ENCODE data around the gene TEAD1.

Gene TEAD1

GRCh38 chr11:12964650-12965049 lies 290.4 kb downstream of the TEAD1 start:
- DNase-seq: no peak

GRCh38 chr11:12966002-12966401 lies 291.8 kb downstream of the TEAD1 start:
- no peak for DNase-seq

- no peak for DNase-seq
Observed at GRCh38 chr11:12968101-12968500, 293.9 kb downstream of the TEAD1 start.

- DNase-seq: no peak
Observed at GRCh38 chr11:12968826-12969225, 294.6 kb downstream of the TEAD1 start.

GRCh38 chr11:12971955-12972354 lies 297.7 kb downstream of the TEAD1 start:
- no peak for DNase-seq

- no peak for DNase-seq
Observed at GRCh38 chr11:12973528-12974181, 299.4 kb downstream of the TEAD1 start.

- no peak for DNase-seq
Observed at GRCh38 chr11:12975195-12975594, 301.0 kb downstream of the TEAD1 start.

GRCh38 chr11:12979928-12980689 lies 305.9 kb downstream of the TEAD1 start:
- DNase-seq: no peak

- DNase-seq: no peak
Observed at GRCh38 chr11:12981676-12982522, 307.7 kb downstream of the TEAD1 start.

- no peak for DNase-seq
Observed at GRCh38 chr11:12983336-12983735, 309.1 kb downstream of the TEAD1 start.

GRCh38 chr11:12986194-12986898 lies 312.1 kb downstream of the TEAD1 start:
- DNase-seq: no peak

GRCh38 chr11:12989428-12990161 lies 315.4 kb downstream of the TEAD1 start:
- no peak for DNase-seq

- DNase-seq: no peak
Observed at GRCh38 chr11:12990162-12990480, 315.9 kb downstream of the TEAD1 start.

GRCh38 chr11:12991426-12991825 lies 317.2 kb downstream of the TEAD1 start:
- no peak for DNase-seq

GRCh38 chr11:12993626-12994025 lies 319.4 kb downstream of the TEAD1 start:
- DNase-seq: no peak

All from 8988T (cell line).